Raji (cell line): ENCODE results near the gene WBP1L.

ENCODE experiments used
- POLR2A ChIP-seq: IDR thresholded peaks from 2 replicates; pipeline ENCODE4 v1.6.1; 2011; ENCODE audit warnings: low read depth, low read length, control low read depth; ENCODE audit not compliant: insufficient read depth

The WBP1L gene

GRCh38 chr10:102743588-102744373, at the start of gene WBP1L:
Gene WBP1L (plus strand): TSS chr10:102743948. CDS start chr10:102744054, 106 bp downstream.
- TF ChIP-seq POLR2A, result peak; percentile 81

- no peak for TF ChIP-seq POLR2A
Observed at GRCh38 chr10:102696736-102697135, 47.0 kb upstream of the WBP1L start.

- TF ChIP-seq POLR2A, result no peak
Observed at GRCh38 chr10:102698894-102699293, 44.9 kb upstream of the WBP1L start.

GRCh38 chr10:102701272-102701671, 42.5 kb upstream of the WBP1L start:
- TF ChIP-seq POLR2A, result no peak

GRCh38 chr10:102701796-102702195, 42.0 kb upstream of the WBP1L start:
- no peak for TF ChIP-seq POLR2A

GRCh38 chr10:102702742-102703141, 41.0 kb upstream of the WBP1L start:
- no peak for TF ChIP-seq POLR2A

GRCh38 chr10:102704915-102705314, 38.8 kb upstream of the WBP1L start:
- no peak for TF ChIP-seq POLR2A

GRCh38 chr10:102705531-102705930, 38.2 kb upstream of the WBP1L start:
- no peak for TF ChIP-seq POLR2A

GRCh38 chr10:102710609-102711008, 33.1 kb upstream of the WBP1L start:
- no peak for TF ChIP-seq POLR2A

- no peak for TF ChIP-seq POLR2A
Observed at GRCh38 chr10:102712089-102712488, 31.7 kb upstream of the WBP1L start.

GRCh38 chr10:102712843-102713538, 30.8 kb upstream of the WBP1L start:
- TF ChIP-seq POLR2A, result no peak

GRCh38 chr10:102713539-102713813, 30.3 kb upstream of the WBP1L start:
- no peak for TF ChIP-seq POLR2A

- peak; percentile 66 for TF ChIP-seq POLR2A
Observed at GRCh38 chr10:102713814-102714620, 29.7 kb upstream of the WBP1L start, which contains the start of gene ARL3. Gene ARL3 (minus strand): TSS chr10:102714397. CDS start chr10:102714275, 122 bp downstream.

- TF ChIP-seq POLR2A, result peak; percentile 86
Observed at GRCh38 chr10:102714621-102715455, 28.9 kb upstream of the WBP1L start, which contains the start of gene SFXN2. Gene SFXN2 (plus strand): TSS chr10:102714636. CDS start chr10:102726637, 12,001 bp downstream.

GRCh38 chr10:102715880-102716279, 27.9 kb upstream of the WBP1L start:
- TF ChIP-seq POLR2A, result no peak

- TF ChIP-seq POLR2A, result no peak
Observed at GRCh38 chr10:102718220-102718619, 25.5 kb upstream of the WBP1L start.
